NCI-H187 (cell line): ENCODE data around the gene GPR101.

Experiments used
- DNase-seq, 2 experiments: peaks; one replicate each; lab custom pipeline; 2025; lab: John Stamatoyannopoulos, UW

The GPR101 gene

GRCh38 chrX:137033774-137034507 lies at the start of gene GPR101:
Gene GPR101, minus strand, starts transcription at chrX:137033995. Its CDS starts 2,321 bp downstream, at chrX:137031674.
- no peak for DNase-seq

GRCh38 chrX:137081239-137081638 lies 47.4 kb upstream of the GPR101 start:
- no peak for DNase-seq

- DNase-seq, result no peak
Observed at GRCh38 chrX:137072396-137072795, 38.6 kb upstream of the GPR101 start.

- no peak for DNase-seq
Observed at GRCh38 chrX:137071596-137071995, 37.8 kb upstream of the GPR101 start.

GRCh38 chrX:137067147-137067546 lies 33.4 kb upstream of the GPR101 start:
- no peak for DNase-seq

- no peak for DNase-seq
Observed at GRCh38 chrX:137062915-137063617, 29.3 kb upstream of the GPR101 start.

- DNase-seq, result no peak
Observed at GRCh38 chrX:137058339-137059127, 24.7 kb upstream of the GPR101 start.

- no peak for DNase-seq
Observed at GRCh38 chrX:137052643-137053235, 18.9 kb upstream of the GPR101 start.

GRCh38 chrX:137051978-137052642 lies 18.3 kb upstream of the GPR101 start:
- DNase-seq, result no peak

GRCh38 chrX:137044893-137045292 lies 11.1 kb upstream of the GPR101 start:
- DNase-seq, result no peak

- no peak for DNase-seq
Observed at GRCh38 chrX:137043736-137044135, 9.9 kb upstream of the GPR101 start.

GRCh38 chrX:137041329-137041728 lies 7.5 kb upstream of the GPR101 start:
- DNase-seq, result no peak

- no peak for DNase-seq
Observed at GRCh38 chrX:137040113-137040794, 6.5 kb upstream of the GPR101 start.

- DNase-seq, result no peak
Observed at GRCh38 chrX:137034508-137034872, 695 bp upstream of the GPR101 start.

- DNase-seq, result no peak
Observed at GRCh38 chrX:137032841-137033773, 688 bp downstream of the GPR101 start.

- no peak for DNase-seq
Observed at GRCh38 chrX:137032341-137032694, 1.5 kb downstream of the GPR101 start.

- DNase-seq, result no peak
Observed at GRCh38 chrX:137031517-137032340, 2.1 kb downstream of the GPR101 start.

GRCh38 chrX:137031039-137031438 lies 2.8 kb downstream of the GPR101 start:
- no peak for DNase-seq

GRCh38 chrX:137028699-137029098 lies 5.1 kb downstream of the GPR101 start:
- no peak for DNase-seq
